NCI-H2171 treated with DMSO at 0.1 percent for 48 hours (cell line): ENCODE data around the gene ATMIN.

ENCODE experiments used
- DNase-seq: peaks from one replicate; lab custom pipeline; 2025; lab: John Stamatoyannopoulos, UW

ATMIN gene

GRCh38 chr16:81070979-81071378, 35.3 kb downstream of the ATMIN start:
- DNase-seq, result no peak

GRCh38 chr16:81071805-81072204, 36.2 kb downstream of the ATMIN start:
- DNase-seq, result no peak

GRCh38 chr16:81073560-81074330, 38.1 kb downstream of the ATMIN start:
- DNase-seq, result no peak

GRCh38 chr16:81076566-81077075, 41.0 kb downstream of the ATMIN start:
- peak; percentile 95 for DNase-seq

- DNase-seq, result peak; percentile 94
Observed at GRCh38 chr16:81077076-81077940, 41.7 kb downstream of the ATMIN start, which contains the start of gene C16orf46. Gene C16orf46, minus strand, starts transcription at chr16:81077238. Its CDS starts 13,283 bp downstream, at chr16:81063955.

GRCh38 chr16:81080233-81080632, 44.6 kb downstream of the ATMIN start:
- DNase-seq, result no peak

GRCh38 chr16:81081014-81081413, 45.4 kb downstream of the ATMIN start:
- DNase-seq, result no peak

- DNase-seq, result no peak
Observed at GRCh38 chr16:81088836-81089235, 53.2 kb downstream of the ATMIN start.

GRCh38 chr16:81094771-81095251, 59.2 kb downstream of the ATMIN start:
- DNase-seq, result no peak

- DNase-seq, result no peak
Observed at GRCh38 chr16:81095653-81095952, 60.0 kb downstream of the ATMIN start.

- peak; percentile 98 for DNase-seq
Observed at GRCh38 chr16:81095953-81096714, 60.5 kb downstream of the ATMIN start, which contains the start of gene GCSH. Gene GCSH, minus strand, starts transcription at chr16:81096395. Its CDS starts 117 bp downstream, at chr16:81096278.

- DNase-seq, result no peak
Observed at GRCh38 chr16:81096715-81097208, 61.1 kb downstream of the ATMIN start.
